Measurements from ENCODE around the gene TMEM14A. TPM values are rescaled to one million over a fixed set of nuclear protein-coding genes. Genes with fewer than 3 reads are reported as not detected.
A peak's percentile ranks its signal among the peaks of the same experiment; 100 is the strongest.

TMEM14A gene
- 10 to 100 TPM; 20.6 to 24.1 TPM for total RNA-seq
- 10 to 100 TPM; 39.7 to 44.5 (median 41.8) TPM for polyA plus RNA-seq (ENCODE audit: insufficient read length in 6 of 6)
- long read RNA-seq, donor 1, transcript TMEM14A-201 (5 exons, 992 nt): major isoform, 46 of 46 reads
- long read RNA-seq, donor 1, partial matches to known transcripts: 0 of 46 reads
- long read RNA-seq, donor 1, other reads (novel, unspliced or antisense): 0 of 46 reads
- long read RNA-seq, donor 2, transcript TMEM14A-201 (5 exons, 992 nt): major isoform, 43 of 48 reads
- long read RNA-seq, donor 2, partial matches to known transcripts: 0 of 48 reads
- long read RNA-seq, donor 2, other reads (novel, unspliced or antisense): 5 of 48 reads
- long read RNA-seq, donor 3, transcript TMEM14A-201 (5 exons, 992 nt): major isoform, 31 of 31 reads
- long read RNA-seq, donor 3, partial matches to known transcripts: 0 of 31 reads
- long read RNA-seq, donor 3, other reads (novel, unspliced or antisense): 0 of 31 reads
- long read RNA-seq, donor 4, transcript TMEM14A-201 (5 exons, 992 nt): major isoform, 35 of 40 reads
- long read RNA-seq, donor 4, partial matches to known transcripts: 1 of 40 reads
- long read RNA-seq, donor 4, other reads (novel, unspliced or antisense): 4 of 40 reads
- long read RNA-seq, donor 5, transcript TMEM14A-201 (5 exons, 992 nt): major isoform, 38 of 45 reads
- long read RNA-seq, donor 5, partial matches to known transcripts: 7 of 45 reads
- long read RNA-seq, donor 5, other reads (novel, unspliced or antisense): 0 of 45 reads
- long read RNA-seq, donor 6, transcript TMEM14A-201 (5 exons, 992 nt): major isoform, 40 of 40 reads
- long read RNA-seq, donor 6, partial matches to known transcripts: 0 of 40 reads
- long read RNA-seq, donor 6, other reads (novel, unspliced or antisense): 0 of 40 reads
- long read RNA-seq, donor 7, transcript TMEM14A-201 (5 exons, 992 nt): major isoform, 35 of 35 reads
- long read RNA-seq, donor 7, partial matches to known transcripts: 0 of 35 reads
- long read RNA-seq, donor 7, other reads (novel, unspliced or antisense): 0 of 35 reads
- long read RNA-seq, donor 8, transcript TMEM14A-201 (5 exons, 992 nt): major isoform, 21 of 21 reads
- long read RNA-seq, donor 8, partial matches to known transcripts: 0 of 21 reads
- long read RNA-seq, donor 8, other reads (novel, unspliced or antisense): 0 of 21 reads
- long read RNA-seq, donor 9, partial matches to known transcripts: 0 of 1 reads
- long read RNA-seq, donor 9, other reads (novel, unspliced or antisense): 0 of 1 reads
- long read RNA-seq, donor 10, transcript TMEM14A-201 (5 exons, 992 nt): major isoform, 30 of 35 reads
- long read RNA-seq, donor 10, partial matches to known transcripts: 1 of 35 reads
- long read RNA-seq, donor 10, other reads (novel, unspliced or antisense): 4 of 35 reads
- long read RNA-seq, donor 11, transcript TMEM14A-201 (5 exons, 992 nt): major isoform, 109 of 147 reads
- long read RNA-seq, donor 11, partial matches to known transcripts: 38 of 147 reads
- long read RNA-seq, donor 11, other reads (novel, unspliced or antisense): 0 of 147 reads
- long read RNA-seq, donor 12, transcript TMEM14A-201 (5 exons, 992 nt): major isoform, 35 of 35 reads
- long read RNA-seq, donor 12, partial matches to known transcripts: 0 of 35 reads
- long read RNA-seq, donor 12, other reads (novel, unspliced or antisense): 0 of 35 reads

- Histone ChIP-seq H3K9me3 (no peaks in the 10 kb centered on the region), H3K27ac (peak within 1 kb of the TSS; percentile 20 to 48), H3K4me1 (peaks cover 0 to 18% of the 10 kb centered on the region in 2 donors), H3K4me3 (peak within 1 kb of the TSS; percentile 52 to 69), H3K36me3 (no peaks in the 10 kb centered on the region), H3K27me3 (peaks cover 0 to 11% of the 10 kb centered on the region in 2 donors)
- DNase-seq (peak; percentile 87 to 100 (median 96)), ATAC-seq (peak; percentile 100)
- intact Hi-C loops (cut with DNase I): no loop called here
- TF ChIP-seq CTCF (IDR thresholded peaks at IDR 0.05): no peak
Measured at GRCh38 chr6:52670502-52671409, at the start of gene TMEM14A. TSS of gene TMEM14A (plus strand) at chr6:52671113. CDS start at chr6:52677103, 5,990 bp downstream.

GRCh38 chr6:52621631-52622030 lies 49.3 kb upstream of the TMEM14A start:
- ATAC-seq (no peak), DNase-seq (no peak)
- Histone ChIP-seq H3K4me3 (no peak overlapping the region), H3K4me1 (no peaks in the 10 kb centered on the region), H3K9me3 (no peaks in the 10 kb centered on the region), H3K27me3 (no peaks in the 10 kb centered on the region), H3K36me3 (no peaks in the 10 kb centered on the region), H3K27ac (no peak overlapping the region)
- TF ChIP-seq CTCF (IDR thresholded peaks at IDR 0.05): no peak
- intact Hi-C loops (cut with DNase I): no loop called here

- no peak for DNase-seq
- Histone ChIP-seq H3K27me3 (no peaks in the 10 kb centered on the region), H3K9me3 (no peaks in the 10 kb centered on the region), H3K4me3 (no peak overlapping the region), H3K27ac (no peak overlapping the region), H3K4me1 (no peaks in the 10 kb centered on the region), H3K36me3 (no peaks in the 10 kb centered on the region)
- intact Hi-C loops (cut with DNase I): no loop called here
- no peak for ATAC-seq
- no peak for TF ChIP-seq CTCF (IDR thresholded peaks at IDR 0.05)
Measured at GRCh38 chr6:52622810-52623209, 48.1 kb upstream of the TMEM14A start.

- no peak for DNase-seq
- H3K4me1 ChIP-seq: no peaks in the 10 kb centered on the region
- intact Hi-C loops (cut with DNase I): no loop called here
- no peak for TF ChIP-seq CTCF (IDR thresholded peaks at IDR 0.05)
- H3K27ac ChIP-seq: no peak overlapping the region
- no peaks in the 10 kb centered on the region for H3K9me3 ChIP-seq
- no peaks in the 10 kb centered on the region for H3K36me3 ChIP-seq
- H3K4me3 ChIP-seq: no peak overlapping the region
- no peaks in the 10 kb centered on the region for H3K27me3 ChIP-seq
- ATAC-seq: no peak
Measured at GRCh38 chr6:52632011-52632410, 38.9 kb upstream of the TMEM14A start.

All from left lung (tissue), 14 donors.